Right kidney (tissue), 1 donor: ENCODE measurements around the gene AQR.
"Not testable (repeated sequence)": the region's sequence is repeated elsewhere in the genome, so short reads cannot be mapped to it uniquely, and the experiment has no call there.

ENCODE experiments used
- DNase-seq: peaks from one replicate; pipeline ENCODE4 v3.0.0-alpha.2; 2016

The AQR gene

GRCh38 chr15:34964277-34964676, 5.3 kb downstream of the AQR start:
- no peak for DNase-seq

- DNase-seq: no peak
These were observed 15.7 kb downstream of the AQR start for GRCh38 chr15:34953851-34954250.

- DNase-seq: no peak
These were observed 17.1 kb downstream of the AQR start for GRCh38 chr15:34952481-34952880.

GRCh38 chr15:34951993-34952392, 17.5 kb downstream of the AQR start:
- no peak for DNase-seq

GRCh38 chr15:34944936-34945335, 24.6 kb downstream of the AQR start:
- DNase-seq: no peak

- DNase-seq: no peak
These were observed 25.8 kb downstream of the AQR start for GRCh38 chr15:34943711-34944110.

- not testable (repeated sequence) for DNase-seq
These were observed 26.3 kb downstream of the AQR start for GRCh38 chr15:34943264-34943663.

GRCh38 chr15:34942363-34942762, 27.2 kb downstream of the AQR start:
- no peak for DNase-seq

- no peak for DNase-seq
These were observed 27.7 kb downstream of the AQR start for GRCh38 chr15:34941831-34942230.

GRCh38 chr15:34941185-34941698, 28.3 kb downstream of the AQR start:
- no peak for DNase-seq

GRCh38 chr15:34933432-34933975, 36.0 kb downstream of the AQR start:
- DNase-seq: no peak

- not testable (repeated sequence) for DNase-seq
These were observed 41.2 kb downstream of the AQR start for GRCh38 chr15:34928349-34928748.

GRCh38 chr15:34927726-34928125, 41.8 kb downstream of the AQR start:
- DNase-seq: no peak

GRCh38 chr15:34914317-34914716, 55.2 kb downstream of the AQR start:
- no peak for DNase-seq

GRCh38 chr15:34905047-34905446, 64.5 kb downstream of the AQR start:
- no peak for DNase-seq

- no peak for DNase-seq
These were observed 65.0 kb downstream of the AQR start for GRCh38 chr15:34904527-34904926.

- DNase-seq: no peak
These were observed 68.8 kb downstream of the AQR start for GRCh38 chr15:34900748-34901147.

- no peak for DNase-seq
These were observed 73.4 kb downstream of the AQR start for GRCh38 chr15:34896183-34896582.

GRCh38 chr15:34893967-34894366, 75.6 kb downstream of the AQR start:
- no peak for DNase-seq

GRCh38 chr15:34892963-34893591, 76.5 kb downstream of the AQR start:
- no peak for DNase-seq

GRCh38 chr15:34890424-34890823, 79.1 kb downstream of the AQR start:
- DNase-seq: no peak

- no peak for DNase-seq
These were observed 80.1 kb downstream of the AQR start for GRCh38 chr15:34889476-34889875.

- no peak for DNase-seq
These were observed 83.4 kb downstream of the AQR start for GRCh38 chr15:34886134-34886533.

- DNase-seq: no peak
These were observed 85.9 kb downstream of the AQR start for GRCh38 chr15:34883633-34884032.
